Smooth muscle cell (in vitro differentiated cells): ENCODE measurements around the gene IFI30. TPM values are rescaled to one million over a fixed set of nuclear protein-coding genes. Genes with fewer than 3 reads are reported as not detected.

Experiments
- DNase-seq: peaks from one replicate; lab custom pipeline; 2025; ENCODE audit not compliant: unreplicated experiment; lab: John Stamatoyannopoulos, UW
- H2AFZ ChIP-seq: fragments of 200-600 bp; sonication (generic); 2 replicates; pipeline ENCODE4 v1.6.0; 2016; ENCODE audit warnings: antibody characterized with exemption, low read depth, mild to moderate bottlenecking
- H3F3A ChIP-seq: fragments of 200-600 bp; sonication (generic); 2 replicates; pipeline ENCODE4 v1.6.0; 2017; ENCODE audit warnings: antibody characterized with exemption, low read depth
- H3K27ac ChIP-seq: fragments of 200-600 bp; sonication (generic); 2 replicates; pipeline ENCODE4 v1.5.1; 2016; ENCODE audit warnings: low read depth, mild to moderate bottlenecking
- H3K27me3 ChIP-seq: fragments of 200-600 bp; sonication (generic); 2 replicates; pipeline ENCODE4 v1.6.1; 2016; ENCODE audit warnings: low read depth, mild to moderate bottlenecking
- H3K36me3 ChIP-seq: fragments of 200-600 bp; sonication (generic); 2 replicates; pipeline ENCODE4 v1.5.1; 2016; ENCODE audit warnings: low read depth
- H3K4me1 ChIP-seq: fragments of 200-600 bp; sonication (generic); 2 replicates; pipeline ENCODE4 v1.5.1; 2016; ENCODE audit warnings: low read depth
- H3K4me2 ChIP-seq: fragments of 200-600 bp; sonication (generic); 2 replicates; pipeline ENCODE4 v1.6.0; 2016; ENCODE audit warnings: mild to moderate bottlenecking
- H3K4me3 ChIP-seq: fragments of 200-600 bp; sonication (generic); 2 replicates; pipeline ENCODE4 v1.5.1; 2016; ENCODE audit warnings: mild to moderate bottlenecking
- H3K79me2 ChIP-seq: fragments of 200-600 bp; sonication (generic); 2 replicates; pipeline ENCODE4 v1.6.0; 2016; ENCODE audit warnings: low read depth, mild to moderate bottlenecking
- H3K9ac ChIP-seq: fragments of 200-600 bp; sonication (generic); 2 replicates; pipeline ENCODE4 v1.6.0; 2016; ENCODE audit warnings: low read depth
- H3K9me3 ChIP-seq: fragments of 200-600 bp; sonication (generic); replicated peaks from 2 replicates; pipeline ENCODE4 v1.5.1; 2016; ENCODE audit warnings: low read depth
- H4K20me1 ChIP-seq: fragments of 200-600 bp; sonication (generic); 2 replicates; pipeline ENCODE4 v1.6.0; 2016; ENCODE audit warnings: low read depth
- CTCF ChIP-seq: fragments of 200-600 bp; sonication (generic); IDR thresholded peaks from 2 replicates; pipeline ENCODE4 v1.5.1; 2017; ENCODE audit warnings: borderline replicate concordance, mild to moderate bottlenecking, antibody characterized with exemption; ENCODE audit not compliant: insufficient read depth, poor library complexity, severe bottlenecking
- WGBS: methylation state at CpG from one replicate; pipeline ENCODE4 v1.1.7; 2016; ENCODE audit warnings: low lambda C conversion rate; 5-methylcytosine and 5-hydroxymethylcytosine counted together
- polyA plus RNA-seq: library from polyadenylated mRNA; unstranded; fragments of >200 nt; fragmentation: Nextera tagmentation; extraction: Ambion mirVana; gene quantifications from 2 replicates; pipeline ENCODE4 v1.2.1, GENCODE V29; 2016
- total RNA-seq: library from RNA; depleted of rRNA; stranded (reverse); fragments of >200 nt; gene quantifications from 2 replicates; pipeline ENCODE4 v1.2.3, GENCODE V29; 2014

IFI30 gene
- total and polyA plus RNA-seq, 2 experiments from 2014 or later, result 0.87 to 2.9 TPM

- Histone ChIP-seq H3F3A (no peaks in the 10 kb centered on the region), H3K4me2 (no peak overlapping the region), H3K36me3 (no peaks in the 10 kb centered on the region), H3K9me3 (no peaks in the 10 kb centered on the region), H3K27me3 (no peaks in the 10 kb centered on the region), H3K27ac (no peak overlapping the region), H4K20me1 (no peaks in the 10 kb centered on the region), H2AFZ (no peak overlapping the region), H3K4me1 (no peaks in the 10 kb centered on the region), H3K79me2 (no peaks in the 10 kb centered on the region), H3K4me3 (no peak overlapping the region), H3K9ac (no peak overlapping the region)
- no peak for TF ChIP-seq CTCF
- WGBS, result 97% methylated on average over 12 of the region's 12 CpGs
- no peak for DNase-seq
Measured at GRCh38 chr19:18128805-18129204, 44.8 kb upstream of the IFI30 start.

- no peaks in the 10 kb centered on the region for H4K20me1 ChIP-seq
- H3K27ac ChIP-seq, result no peak overlapping the region
- no peak overlapping the region for H3K4me3 ChIP-seq
- H3K9me3 ChIP-seq, result no peaks in the 10 kb centered on the region
- no peaks in the 10 kb centered on the region for H3K36me3 ChIP-seq
- TF ChIP-seq CTCF, result no peak
- H3K4me2 ChIP-seq, result no peak overlapping the region
- DNase-seq, result no peak
- no peak overlapping the region for H3K9ac ChIP-seq
- no peaks in the 10 kb centered on the region for H3K27me3 ChIP-seq
- H2AFZ ChIP-seq, result no peak overlapping the region
- no peaks in the 10 kb centered on the region for H3F3A ChIP-seq
- H3K79me2 ChIP-seq, result no peaks in the 10 kb centered on the region
- H3K4me1 ChIP-seq, result no peaks in the 10 kb centered on the region
- 94% methylated on average over 21 of the region's 21 CpGs for WGBS
Measured at GRCh38 chr19:18130523-18131242, 42.9 kb upstream of the IFI30 start.

GRCh38 chr19:18131841-18132596 is 41.6 kb upstream of the IFI30 start:
- DNase-seq, result no peak
- no peak for TF ChIP-seq CTCF
- no peak overlapping the region for H2AFZ ChIP-seq
- no peaks in the 10 kb centered on the region for H3K27me3 ChIP-seq
- H3K4me2 ChIP-seq, result no peak overlapping the region
- no peak overlapping the region for H3K9ac ChIP-seq
- no peak overlapping the region for H3K27ac ChIP-seq
- H3K9me3 ChIP-seq, result no peaks in the 10 kb centered on the region
- H3K4me1 ChIP-seq, result no peaks in the 10 kb centered on the region
- H3F3A ChIP-seq, result no peaks in the 10 kb centered on the region
- WGBS, result 91% methylated on average over 30 of the region's 31 CpGs
- no peaks in the 10 kb centered on the region for H4K20me1 ChIP-seq
- no peaks in the 10 kb centered on the region for H3K36me3 ChIP-seq
- no peak overlapping the region for H3K4me3 ChIP-seq
- no peaks in the 10 kb centered on the region for H3K79me2 ChIP-seq
